HepG2 (cell line): ENCODE measurements around the gene GCN1. TPM values are rescaled to one million over a fixed set of nuclear protein-coding genes. Genes with fewer than 3 reads are reported as not detected.
A peak's percentile ranks its signal among the peaks of the same experiment; 100 is the strongest.

Source experiments
- ATAD3A ChIP-seq: sonication (generic); formaldehyde crosslinking; IDR thresholded peaks from 2 replicates; pipeline ENCODE4 v1.4.0; 2020; ENCODE audit warnings: missing genetic modification reagents
- HOXA7 ChIP-seq: sonication (generic); formaldehyde crosslinking; IDR thresholded peaks from 2 replicates; pipeline ENCODE4 v1.8.1; 2022; ENCODE audit warnings: mild to moderate bottlenecking, missing genetic modification reagents, moderate library complexity
- KAT7 ChIP-seq: IDR thresholded peaks from 2 replicates; pipeline ENCODE4 v1.6.1; 2018; ENCODE audit warnings: borderline replicate concordance, missing compliant biosample characterization
- KDM5A ChIP-seq: fragments of 200-600 bp; sonication (generic); IDR thresholded peaks from 2 replicates; pipeline ENCODE4 v1.7.0; 2018; ENCODE audit warnings: antibody characterized with exemption, mild to moderate bottlenecking, low read length, borderline replicate concordance
- KDM6A ChIP-seq: IDR thresholded peaks from 2 replicates; pipeline ENCODE4 v1.6.1; 2016; ENCODE audit warnings: low read depth
- MYNN ChIP-seq: sonication (generic); formaldehyde crosslinking; IDR thresholded peaks from 2 replicates; pipeline ENCODE4 v1.4.0; 2020; ENCODE audit warnings: mild to moderate bottlenecking, low read depth, missing genetic modification reagents
- POLR2AphosphoS2 ChIP-seq: IDR thresholded peaks from 2 replicates; pipeline ENCODE4 v1.6.1; 2011; ENCODE audit warnings: low read depth, low read length, improper control_type of control experiment
- RXRA ChIP-seq: sonication (generic); formaldehyde crosslinking; IDR thresholded peaks from 2 replicates; pipeline ENCODE4 v1.5.1; 2020; ENCODE audit warnings: missing genetic modification reagents
- SMARCC2 ChIP-seq: fragments of 450-650 bp; IDR thresholded peaks from 2 replicates; pipeline ENCODE4 v1.6.1; 2017; ENCODE audit warnings: antibody characterized with exemption, mild to moderate bottlenecking
- SMARCE1 ChIP-seq: fragments of 450-650 bp; IDR thresholded peaks from 2 replicates; pipeline ENCODE4 v1.6.1; 2017; ENCODE audit warnings: borderline replicate concordance
- ZNF431 ChIP-seq: sonication (generic); formaldehyde crosslinking; IDR thresholded peaks from 2 replicates; pipeline ENCODE4 v1.9.0; 2022; ENCODE audit warnings: missing genetic modification reagents, low read depth, mild to moderate bottlenecking, borderline replicate concordance
- ZNF652 ChIP-seq: IDR thresholded peaks from 2 replicates; pipeline ENCODE4 v1.6.1; 2016; ENCODE audit warnings: low read depth, borderline replicate concordance
- ZNF773 ChIP-seq: sonication (generic); formaldehyde crosslinking; IDR thresholded peaks from 2 replicates; pipeline ENCODE4 v1.4.0; 2020; ENCODE audit warnings: missing genetic modification reagents, borderline replicate concordance
- ZNF775 ChIP-seq: sonication (generic); formaldehyde crosslinking; IDR thresholded peaks from 2 replicates; pipeline ENCODE4 v1.4.0; 2020; ENCODE audit warnings: missing genetic modification reagents, mild to moderate bottlenecking, moderate library complexity, borderline replicate concordance
- ZNF782 ChIP-seq: sonication (generic); formaldehyde crosslinking; IDR thresholded peaks from 2 replicates; pipeline ENCODE4 v1.4.0; 2020; ENCODE audit warnings: missing genetic modification reagents, mild to moderate bottlenecking, borderline replicate concordance
- ZNF790 ChIP-seq: sonication (generic); formaldehyde crosslinking; IDR thresholded peaks from 2 replicates; pipeline ENCODE4 v1.8.0; 2022; ENCODE audit warnings: missing genetic modification reagents, mild to moderate bottlenecking, borderline replicate concordance
- polyA plus RNA-seq, 8 experiments: library from polyadenylated mRNA; depleted of rRNA in 3 of 8; stranded (reverse) in 7 of 8; unstranded in 1 of 8; fragments of >200 nt; fragmentation: Illumina TruSeq in 4 of 8; extraction: Trizol in 4 of 8; gene quantifications; 2 replicates each; pipeline versions ENCODE4 v1.2.1 to v1.2.3, GENCODE V29; 2011 to 2016; ENCODE audit warnings: low read depth in 4 of 8, missing spikeins in 1 of 8, mixed read lengths in 1 of 8; ENCODE audit not compliant: insufficient read depth in 1 of 8
- total RNA-seq, 5 experiments: library from RNA; depleted of rRNA; stranded (reverse); fragments of >200 nt; fragmentation: Illumina TruSeq; extraction: Trizol; gene quantifications; 2 replicates each; pipeline ENCODE4 v1.2.3, GENCODE V29; 2016; ENCODE audit warnings: low read depth in 1 of 5
- TF ChIP-seq, protein P1 (sequence below): sonication (generic); formaldehyde crosslinking; IDR thresholded peaks from 2 replicates; pipeline ENCODE4 v1.4.0; 2020; ENCODE audit warnings: missing genetic modification reagents
- TF ChIP-seq, protein P2 (sequence below): sonication (generic); formaldehyde crosslinking; IDR thresholded peaks from 2 replicates; pipeline ENCODE4 v1.8.0; 2022; ENCODE audit warnings: mild to moderate bottlenecking, missing genetic modification reagents; ENCODE audit not compliant: insufficient replicate concordance
- TF ChIP-seq, protein P3 (sequence below): sonication (generic); formaldehyde crosslinking; IDR thresholded peaks from 2 replicates; pipeline ENCODE4 v1.4.0; 2020; ENCODE audit warnings: missing genetic modification reagents
- TF ChIP-seq, protein P4 (sequence below): sonication (generic); formaldehyde crosslinking; conservative IDR thresholded peaks from 2 replicates; pipeline ENCODE4 v1.4.0; 2020; ENCODE audit warnings: missing genetic modification reagents
- TF ChIP-seq, protein P5 (sequence below): IDR thresholded peaks from 2 replicates; pipeline ENCODE4 v1.6.1; 2016; ENCODE audit warnings: missing genetic modification reagents, missing compliant biosample characterization

Gene GCN1
- total and polyA plus RNA-seq, 2 of the 13 experiments (the other 11 are each of a cell fraction or from before 2014, with no cell fraction given) = 58.2 to 83.0 TPM

DNA sequence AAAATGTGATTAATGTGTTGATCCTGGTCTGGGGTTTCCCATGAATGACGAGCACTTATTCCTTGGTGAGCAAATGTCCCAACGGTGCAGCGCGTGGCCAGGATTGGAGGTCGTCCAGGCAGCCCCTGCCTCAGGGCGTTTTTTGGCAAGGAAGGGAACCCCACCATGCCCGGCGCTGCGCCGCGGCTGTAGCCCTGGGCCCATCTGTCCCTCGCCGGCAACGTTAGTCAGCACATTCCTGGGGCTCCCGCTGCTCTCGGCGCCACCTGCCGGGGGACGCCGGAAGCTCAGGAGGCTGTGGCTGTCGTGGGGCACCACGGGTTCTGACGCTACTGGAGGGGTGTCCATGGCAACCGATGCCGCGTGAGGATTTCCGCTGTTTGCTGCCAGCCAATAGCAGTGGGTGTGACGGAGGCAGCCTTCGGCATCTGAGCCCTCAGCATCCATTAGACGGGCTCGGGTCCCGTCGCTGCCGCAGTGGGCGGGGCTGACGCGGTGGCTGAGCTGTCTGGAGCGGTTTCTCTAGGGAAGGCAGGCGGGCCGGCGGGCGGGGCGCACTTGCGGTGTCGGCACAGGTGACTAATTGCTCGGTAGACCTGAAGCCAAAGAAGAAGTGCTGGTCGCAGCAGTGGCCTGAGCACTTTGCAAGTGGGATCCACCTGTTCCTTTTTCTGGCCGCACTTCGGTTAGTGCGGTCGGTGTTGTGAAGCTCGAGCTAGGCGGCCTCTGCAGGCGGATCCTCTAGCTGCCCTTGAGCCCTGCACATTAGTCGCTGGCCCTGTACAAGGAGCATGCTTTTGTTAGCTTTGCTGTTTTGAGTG, 107.5 kb downstream of the GCN1 start (continued):
- TF ChIP-seq, protein P1, sequence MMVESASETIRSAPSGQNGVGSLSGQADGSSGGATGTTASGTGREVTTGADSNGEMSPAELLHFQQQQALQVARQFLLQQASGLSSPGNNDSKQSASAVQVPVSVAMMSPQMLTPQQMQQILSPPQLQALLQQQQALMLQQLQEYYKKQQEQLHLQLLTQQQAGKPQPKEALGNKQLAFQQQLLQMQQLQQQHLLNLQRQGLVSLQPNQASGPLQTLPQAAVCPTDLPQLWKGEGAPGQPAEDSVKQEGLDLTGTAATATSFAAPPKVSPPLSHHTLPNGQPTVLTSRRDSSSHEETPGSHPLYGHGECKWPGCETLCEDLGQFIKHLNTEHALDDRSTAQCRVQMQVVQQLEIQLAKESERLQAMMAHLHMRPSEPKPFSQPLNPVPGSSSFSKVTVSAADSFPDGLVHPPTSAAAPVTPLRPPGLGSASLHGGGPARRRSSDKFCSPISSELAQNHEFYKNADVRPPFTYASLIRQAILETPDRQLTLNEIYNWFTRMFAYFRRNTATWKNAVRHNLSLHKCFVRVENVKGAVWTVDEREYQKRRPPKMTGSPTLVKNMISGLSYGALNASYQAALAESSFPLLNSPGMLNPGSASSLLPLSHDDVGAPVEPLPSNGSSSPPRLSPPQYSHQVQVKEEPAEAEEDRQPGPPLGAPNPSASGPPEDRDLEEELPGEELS (CRISPR knock-in tag) = peak; percentile 54
- no peak for TF ChIP-seq ATAD3A
- no peak for TF ChIP-seq POLR2AphosphoS2
- no peak for TF ChIP-seq KDM6A (CRISPR knock-in tag)
- 0 out of 2 replicates have a peak, but pooled peaks have one; percentile 64 for TF ChIP-seq KAT7 (CRISPR knock-in tag)
- 0 out of 2 replicates have a peak, but pooled peaks have one; percentile 34 for TF ChIP-seq MYNN (CRISPR knock-in tag)
- TF ChIP-seq, protein P2, sequence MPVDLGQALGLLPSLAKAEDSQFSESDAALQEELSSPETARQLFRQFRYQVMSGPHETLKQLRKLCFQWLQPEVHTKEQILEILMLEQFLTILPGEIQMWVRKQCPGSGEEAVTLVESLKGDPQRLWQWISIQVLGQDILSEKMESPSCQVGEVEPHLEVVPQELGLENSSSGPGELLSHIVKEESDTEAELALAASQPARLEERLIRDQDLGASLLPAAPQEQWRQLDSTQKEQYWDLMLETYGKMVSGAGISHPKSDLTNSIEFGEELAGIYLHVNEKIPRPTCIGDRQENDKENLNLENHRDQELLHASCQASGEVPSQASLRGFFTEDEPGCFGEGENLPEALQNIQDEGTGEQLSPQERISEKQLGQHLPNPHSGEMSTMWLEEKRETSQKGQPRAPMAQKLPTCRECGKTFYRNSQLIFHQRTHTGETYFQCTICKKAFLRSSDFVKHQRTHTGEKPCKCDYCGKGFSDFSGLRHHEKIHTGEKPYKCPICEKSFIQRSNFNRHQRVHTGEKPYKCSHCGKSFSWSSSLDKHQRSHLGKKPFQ = peak; percentile 48
- no peak for TF ChIP-seq ZNF782 (CRISPR knock-in tag)
- TF ChIP-seq SMARCC2 = no peak
- TF ChIP-seq, protein P3, sequence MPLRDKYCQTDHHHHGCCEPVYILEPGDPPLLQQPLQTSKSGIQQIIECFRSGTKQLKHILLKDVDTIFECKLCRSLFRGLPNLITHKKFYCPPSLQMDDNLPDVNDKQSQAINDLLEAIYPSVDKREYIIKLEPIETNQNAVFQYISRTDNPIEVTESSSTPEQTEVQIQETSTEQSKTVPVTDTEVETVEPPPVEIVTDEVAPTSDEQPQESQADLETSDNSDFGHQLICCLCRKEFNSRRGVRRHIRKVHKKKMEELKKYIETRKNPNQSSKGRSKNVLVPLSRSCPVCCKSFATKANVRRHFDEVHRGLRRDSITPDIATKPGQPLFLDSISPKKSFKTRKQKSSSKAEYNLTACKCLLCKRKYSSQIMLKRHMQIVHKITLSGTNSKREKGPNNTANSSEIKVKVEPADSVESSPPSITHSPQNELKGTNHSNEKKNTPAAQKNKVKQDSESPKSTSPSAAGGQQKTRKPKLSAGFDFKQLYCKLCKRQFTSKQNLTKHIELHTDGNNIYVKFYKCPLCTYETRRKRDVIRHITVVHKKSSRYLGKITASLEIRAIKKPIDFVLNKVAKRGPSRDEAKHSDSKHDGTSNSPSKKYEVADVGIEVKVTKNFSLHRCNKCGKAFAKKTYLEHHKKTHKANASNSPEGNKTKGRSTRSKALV (CRISPR knock-in tag) = peak; percentile 49
- no peak for TF ChIP-seq ZNF773 (CRISPR knock-in tag)
- TF ChIP-seq HOXA7 (CRISPR knock-in tag) = no peak
- peak; percentile 51; the same call in 1 of the 2 replicates for TF ChIP-seq ZNF652 (CRISPR knock-in tag)
- no peak for TF ChIP-seq ZNF431 (CRISPR knock-in tag)
- peak; percentile 83 for TF ChIP-seq RXRA
- TF ChIP-seq, protein P4, sequence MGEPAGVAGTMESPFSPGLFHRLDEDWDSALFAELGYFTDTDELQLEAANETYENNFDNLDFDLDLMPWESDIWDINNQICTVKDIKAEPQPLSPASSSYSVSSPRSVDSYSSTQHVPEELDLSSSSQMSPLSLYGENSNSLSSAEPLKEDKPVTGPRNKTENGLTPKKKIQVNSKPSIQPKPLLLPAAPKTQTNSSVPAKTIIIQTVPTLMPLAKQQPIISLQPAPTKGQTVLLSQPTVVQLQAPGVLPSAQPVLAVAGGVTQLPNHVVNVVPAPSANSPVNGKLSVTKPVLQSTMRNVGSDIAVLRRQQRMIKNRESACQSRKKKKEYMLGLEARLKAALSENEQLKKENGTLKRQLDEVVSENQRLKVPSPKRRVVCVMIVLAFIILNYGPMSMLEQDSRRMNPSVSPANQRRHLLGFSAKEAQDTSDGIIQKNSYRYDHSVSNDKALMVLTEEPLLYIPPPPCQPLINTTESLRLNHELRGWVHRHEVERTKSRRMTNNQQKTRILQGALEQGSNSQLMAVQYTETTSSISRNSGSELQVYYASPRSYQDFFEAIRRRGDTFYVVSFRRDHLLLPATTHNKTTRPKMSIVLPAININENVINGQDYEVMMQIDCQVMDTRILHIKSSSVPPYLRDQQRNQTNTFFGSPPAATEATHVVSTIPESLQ (CRISPR knock-in tag) = 0 out of 2 replicates have a peak, but pooled peaks have one; percentile 29
- no peak for TF ChIP-seq SMARCE1
- no peak; the same call in 1 of the 2 replicates for TF ChIP-seq KDM5A
- TF ChIP-seq, protein P5, sequence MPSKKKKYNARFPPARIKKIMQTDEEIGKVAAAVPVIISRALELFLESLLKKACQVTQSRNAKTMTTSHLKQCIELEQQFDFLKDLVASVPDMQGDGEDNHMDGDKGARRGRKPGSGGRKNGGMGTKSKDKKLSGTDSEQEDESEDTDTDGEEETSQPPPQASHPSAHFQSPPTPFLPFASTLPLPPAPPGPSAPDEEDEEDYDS = no peak; the same call in 1 of the 2 replicates
- TF ChIP-seq ZNF790 (CRISPR knock-in tag) = no peak
- TF ChIP-seq ZNF775 (CRISPR knock-in tag) = no peak
